Brain pericyte (primary cell): ENCODE data around the gene PRAF2.

Experiments
- DNase-seq: peaks from one replicate; pipeline ENCODE4 v3.0.0-alpha.2; 2012; ENCODE audit warnings: low read depth, low spot score

Gene PRAF2

GRCh38 chrX:49073601-49074575, at the start of gene PRAF2:
PRAF2 (minus strand) TSS chrX:49074002; CDS start chrX:49073987, 15 bp downstream.
- peak; percentile 58 for DNase-seq

GRCh38 chrX:49122499-49122898, 48.7 kb upstream of the PRAF2 start:
- DNase-seq, result no peak

GRCh38 chrX:49120091-49120490, 46.3 kb upstream of the PRAF2 start:
- DNase-seq, result no peak

- no peak for DNase-seq
These were observed 43.8 kb upstream of the PRAF2 start for GRCh38 chrX:49117581-49117980.

GRCh38 chrX:49116716-49117115, 42.9 kb upstream of the PRAF2 start:
- DNase-seq, result no peak

- DNase-seq, result no peak
These were observed 42.3 kb upstream of the PRAF2 start for GRCh38 chrX:49116076-49116475.

- DNase-seq, result no peak
These were observed 38.0 kb upstream of the PRAF2 start for GRCh38 chrX:49111791-49112190.

GRCh38 chrX:49110417-49110816, 36.6 kb upstream of the PRAF2 start:
- DNase-seq, result no peak

- DNase-seq, result no peak
These were observed 34.8 kb upstream of the PRAF2 start for GRCh38 chrX:49108641-49109040.

- no peak for DNase-seq
These were observed 33.1 kb upstream of the PRAF2 start for GRCh38 chrX:49106930-49107329.

GRCh38 chrX:49106296-49106695, 32.5 kb upstream of the PRAF2 start:
- DNase-seq, result no peak

GRCh38 chrX:49103637-49104036, 29.8 kb upstream of the PRAF2 start:
- no peak for DNase-seq

- no peak for DNase-seq
These were observed 28.4 kb upstream of the PRAF2 start for GRCh38 chrX:49102190-49102589.

GRCh38 chrX:49101629-49101984, 27.8 kb upstream of the PRAF2 start:
- DNase-seq, result no peak

- peak; percentile 72 for DNase-seq
These were observed 27.2 kb upstream of the PRAF2 start for GRCh38 chrX:49100704-49101628.

- DNase-seq, result no peak
These were observed 22.6 kb upstream of the PRAF2 start for GRCh38 chrX:49096419-49096818.

- DNase-seq, result no peak
These were observed 15.8 kb upstream of the PRAF2 start for GRCh38 chrX:49089553-49089952.

- no peak for DNase-seq
These were observed 8.6 kb upstream of the PRAF2 start for GRCh38 chrX:49082271-49082871.

GRCh38 chrX:49079489-49080428, 6.0 kb upstream of the PRAF2 start, which contains the start of gene WDR45:
WDR45 (minus strand) TSS chrX:49079887; CDS start chrX:49078095, 1,792 bp downstream.
- no peak for DNase-seq

GRCh38 chrX:49077941-49078340, 4.1 kb upstream of the PRAF2 start:
- DNase-seq, result no peak

GRCh38 chrX:49075347-49075746, 1.5 kb upstream of the PRAF2 start:
- no peak for DNase-seq
